HepG2 (cell line): ENCODE results near the gene HPD. TPM values are rescaled to one million over a fixed set of nuclear protein-coding genes. Genes with fewer than 3 reads are reported as not detected.

Experiments used
- ATAC-seq: fragments of 200-7000 bp; cut with Tn5 transposase; 3 replicates; pipeline ENCODE4 v1.9.1; 2020; ENCODE audit warnings: mild to moderate bottlenecking, moderate library complexity
- BruUV-seq: library from RNA; stranded (reverse); fragments of 400-500 nt; replicated peaks from 2 replicates; lab custom pipeline; 2021; lab: Mats Ljungman, UMichigan
- CTCF ChIA-PET: fragments of 300-600 bp; formaldehyde crosslinking; extraction: SDS; loops from one replicate; lab custom pipeline; 2021; ENCODE audit warnings: low total read pairs, inconsistent platforms, low intra/inter-chr PET ratio; lab: Yijun Ruan, JAX
- POLR2A ChIA-PET: fragments of 350-600 bp; sonication (Branson Sonifier 250); formaldehyde crosslinking; loops from one replicate; lab custom pipeline; 2020; ENCODE audit warnings: antibody characterized with exemption, inconsistent platforms; lab: Yijun Ruan, JAX
- DNase-seq: peaks from one replicate; pipeline ENCODE4 v3.0.0-alpha.2; 2015; ENCODE audit warnings: low spot score
- FAIRE-seq: peaks from 3 replicates; lab custom pipeline; 2011; peaks lifted over from hg19 to GRCh38; lab: Jason Lieb, UNC
- H2AFZ ChIP-seq: one replicate; pipeline ENCODE4 v1.6.1; 2011; ENCODE audit warnings: low read length, inconsistent platforms
- H3K27ac ChIP-seq: fragments of 300-600 bp; 3 replicates; pipeline ENCODE4 v1.8.0; 2011; ENCODE audit warnings: mixed run types, mild to moderate bottlenecking, mixed read lengths, low read length, inconsistent platforms; ENCODE audit not compliant: insufficient read depth; ENCODE audit errors: extremely low read length
- H3K27me3 ChIP-seq, 2 experiments: fragments of 200-600 bp in 1 of 2; 2 replicates in 1 of 2; 3 replicates in 1 of 2; pipeline versions ENCODE4 v1.6.0 to v1.8.0; 2011; ENCODE audit warnings: low read length in 2 of 2, mild to moderate bottlenecking in 2 of 2, moderate library complexity in 2 of 2, inconsistent platforms in 1 of 2; ENCODE audit not compliant: insufficient read depth in 2 of 2, control insufficient read depth in 1 of 2
- H3K36me3 ChIP-seq, 2 experiments: fragments of 200-600 bp in 1 of 2; replicated peaks in 1 of 2; 2 replicates in 1 of 2; 3 replicates in 1 of 2; pipeline versions ENCODE4 v1.5.1 to v1.8.0; 2011; ENCODE audit warnings: low read length in 2 of 2, inconsistent platforms in 1 of 2; ENCODE audit not compliant: insufficient read depth in 2 of 2, control insufficient read depth in 1 of 2
- H3K4me1 ChIP-seq: 2 replicates; pipeline ENCODE4 v1.5.1; 2012; ENCODE audit warnings: low read length, inconsistent platforms; ENCODE audit not compliant: insufficient read depth
- H3K4me2 ChIP-seq: 2 replicates; pipeline ENCODE4 v1.6.0; 2011; ENCODE audit warnings: low read depth, low read length, inconsistent platforms
- H3K4me3 ChIP-seq, 3 experiments: fragments of 200-600 bp in 1 of 3; sonication (generic), shearing (Covaris generic) in 1 of 3; replicated peaks in 1 of 3; 2 replicates each; pipeline ENCODE4 v1.5.1; 2011 to 2016; ENCODE audit warnings: low read length in 3 of 3, inconsistent platforms in 2 of 3, low read depth in 2 of 3, mild to moderate bottlenecking in 2 of 3, control low read depth in 1 of 3, mixed read lengths in 1 of 3; ENCODE audit not compliant: insufficient read depth in 1 of 3
- H3K79me2 ChIP-seq: one replicate; pipeline ENCODE4 v1.6.1; 2011; ENCODE audit warnings: low read length, inconsistent platforms; ENCODE audit not compliant: insufficient read depth
- H3K9ac ChIP-seq: 2 replicates; pipeline ENCODE4 v1.6.0; 2011; ENCODE audit warnings: mild to moderate bottlenecking, low read depth, low read length, inconsistent platforms; ENCODE audit not compliant: insufficient read depth
- H3K9me3 ChIP-seq: 2 replicates; pipeline ENCODE4 v1.5.1; 2012; ENCODE audit warnings: mild to moderate bottlenecking, low read length
- H4K20me1 ChIP-seq: 2 replicates; pipeline ENCODE4 v1.6.0; 2011; ENCODE audit warnings: inconsistent platforms, mild to moderate bottlenecking, low read length, moderate library complexity; ENCODE audit not compliant: insufficient read depth
- AGO2 ChIP-seq: fragments of 200-400 bp; formaldehyde crosslinking; optimal IDR thresholded peaks from 2 replicates; pipeline ENCODE3; 2017; ENCODE audit warnings: mild to moderate bottlenecking, low read depth, low read length, moderate library complexity
- CBX2 ChIP-seq, 2 experiments: fragments of 200-600 bp in 1 of 2; sonication (generic); formaldehyde crosslinking in 1 of 2; IDR thresholded peaks; 2 replicates each; pipeline versions ENCODE4 v1.7.0 to v1.8.1; 2018 to 2022; ENCODE audit warnings: low read depth in 2 of 2, low read length in 1 of 2, mild to moderate bottlenecking in 1 of 2, missing genetic modification reagents in 1 of 2
- DPF2 ChIP-seq: sonication (generic); formaldehyde crosslinking; IDR thresholded peaks from 2 replicates; pipeline ENCODE4 v1.4.0; 2020; ENCODE audit warnings: mild to moderate bottlenecking, low read depth, missing genetic modification reagents, borderline replicate concordance
- FOXK2 ChIP-seq: fragments of 450-650 bp; IDR thresholded peaks from 2 replicates; pipeline ENCODE4 v1.6.1; 2016
- IKZF1 ChIP-seq: fragments of 450-650 bp; IDR thresholded peaks from 2 replicates; pipeline ENCODE4 v1.7.1; 2016
- RBFOX2 ChIP-seq: fragments of 200-400 bp; formaldehyde crosslinking; IDR thresholded peaks from 2 replicates; pipeline ENCODE4 v1.6.1; 2017; ENCODE audit warnings: low read depth, mild to moderate bottlenecking, low read length
- SRSF4 ChIP-seq: fragments of 200-400 bp; formaldehyde crosslinking; IDR thresholded peaks from one replicate; pipeline ENCODE4 v1.6.1; 2018; ENCODE audit warnings: mild to moderate bottlenecking, low read depth, low read length, moderate library complexity; ENCODE audit not compliant: poor library complexity, severe bottlenecking
- TCF12 ChIP-seq, 2 experiments: fragments of 450-650 bp in 1 of 2; sonication (generic) in 1 of 2; formaldehyde crosslinking in 1 of 2; IDR thresholded peaks; 2 replicates each; pipeline versions ENCODE4 v1.6.1 to v1.8.0; 2017 to 2022; ENCODE audit warnings: antibody characterized with exemption in 1 of 2, mild to moderate bottlenecking in 1 of 2, missing genetic modification reagents in 1 of 2, moderate library complexity in 1 of 2
- ZNF317 ChIP-seq: sonication (generic); formaldehyde crosslinking; IDR thresholded peaks from 2 replicates; pipeline ENCODE4 v1.5.0; 2020; ENCODE audit warnings: mild to moderate bottlenecking, missing genetic modification reagents
- ZNF563 ChIP-seq: sonication (generic); formaldehyde crosslinking; IDR thresholded peaks from 2 replicates; pipeline ENCODE4 v1.8.0; 2022; ENCODE audit warnings: mild to moderate bottlenecking, moderate library complexity, missing genetic modification reagents
- ZNF576 ChIP-seq: sonication (generic); formaldehyde crosslinking; IDR thresholded peaks from 2 replicates; pipeline ENCODE4 v1.4.0; 2020; ENCODE audit warnings: mild to moderate bottlenecking, missing genetic modification reagents
- WGBS: methylation state at CpG from one replicate; pipeline ENCODE4 v1.1.6; 2017; ENCODE audit warnings: low lambda C conversion rate; 5-methylcytosine and 5-hydroxymethylcytosine counted together
- in situ Hi-C: cut with HindIII; loops from 2 replicates; pipeline ENCODE4 v1.10.0; 2017; ENCODE audit warnings: low pct_unique_long_range_greater_than_20kb; ENCODE audit not compliant: extremely low pct_ligation_motif_present
- intact Hi-C: fragments of 100-400 bp; cut with micrococcal nuclease; formaldehyde crosslinking; loops from one replicate; pipeline ENCODE4 v1.10.0; 2022; ENCODE audit not compliant: unreplicated experiment
- polyA plus RNA-seq, 8 experiments: library from polyadenylated mRNA; depleted of rRNA in 3 of 8; stranded (reverse) in 7 of 8; unstranded in 1 of 8; fragments of >200 nt; fragmentation: Illumina TruSeq in 4 of 8; extraction: Trizol in 4 of 8; gene quantifications; 2 replicates each; pipeline versions ENCODE4 v1.2.1 to v1.2.3, GENCODE V29; 2011 to 2016; ENCODE audit warnings: low read depth in 4 of 8, missing spikeins in 1 of 8, mixed read lengths in 1 of 8; ENCODE audit not compliant: insufficient read depth in 1 of 8
- total RNA-seq, 5 experiments: library from RNA; depleted of rRNA; stranded (reverse); fragments of >200 nt; fragmentation: Illumina TruSeq; extraction: Trizol; gene quantifications; 2 replicates each; pipeline ENCODE4 v1.2.3, GENCODE V29; 2016; ENCODE audit warnings: low read depth in 1 of 5

The HPD gene
- total and polyA plus RNA-seq, 2 of the 13 experiments (the other 11 are each of a cell fraction or from before 2014, with no cell fraction given) = 120 to 195 TPM

DNA sequence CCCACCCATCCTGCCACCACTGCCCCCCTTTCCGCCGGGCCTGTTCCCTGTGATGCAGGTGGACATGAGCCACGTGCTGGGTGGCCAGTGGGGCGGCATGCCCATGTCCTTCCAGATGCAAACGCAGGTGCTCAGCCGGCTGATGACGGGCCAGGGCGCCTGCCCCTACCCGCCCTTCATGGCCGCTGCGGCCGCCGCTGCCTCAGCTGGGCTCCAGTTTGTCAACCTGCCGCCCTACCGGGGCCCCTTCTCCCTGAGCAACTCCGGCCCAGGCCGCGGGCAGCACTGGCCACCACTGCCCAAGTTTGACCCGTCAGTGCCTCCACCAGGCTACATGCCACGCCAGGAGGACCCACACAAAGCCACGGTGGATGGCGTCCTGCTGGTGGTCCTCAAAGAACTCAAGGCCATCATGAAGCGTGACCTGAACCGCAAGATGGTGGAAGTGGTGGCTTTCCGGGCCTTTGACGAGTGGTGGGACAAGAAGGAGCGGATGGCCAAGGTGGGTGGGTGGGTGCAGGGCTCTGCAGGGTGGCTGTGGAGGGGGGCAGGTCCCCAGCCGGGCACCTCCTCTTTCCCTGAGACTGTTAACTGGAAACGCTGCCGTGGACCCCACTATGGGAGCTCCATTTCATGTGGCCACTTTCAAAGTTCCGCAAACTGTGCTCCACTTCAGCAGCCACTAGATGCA, 44.1 kb downstream of the HPD start:
- 98% methylated on average over 13 of the region's 31 CpGs for WGBS
- in situ Hi-C loops = no loop called here
- FAIRE-seq (no peak), ATAC-seq (no peak)
- H3K36me3 ChIP-seq = peaks cover 23 to 48% of the 10 kb centered on the region in 2 experiments; a peak in 4 of 5 replicates
- peaks cover 28% of the 10 kb centered on the region for H3K4me1 ChIP-seq
- ChIA-PET CTCF (interaction anchor here (4.5 kb wide), 1 partner anchor 20 kb away, joined by 89 read pairs; the partner anchor contains the start of gene RHOF), POLR2A (no interaction called here)
- no peak overlapping the region for H3K9ac ChIP-seq
- no TSS peak for BruUV-seq
- H3K4me2 ChIP-seq = no peak overlapping the region
- 0 out of 2 replicates have a peak, but pooled peaks cover 6% of the 10 kb centered on the region for H4K20me1 ChIP-seq
- TF ChIP-seq TCF12 (IDR thresholded peaks at IDR 0.05) (no peak), TCF12 (CRISPR knock-in tag; IDR thresholded peaks at IDR 0.05) (no peak), IKZF1 (no peak), CBX2 (IDR thresholded peaks at IDR 0.05; ENCODE audit: low read depth, low read length) (no peak), CBX2 (CRISPR knock-in tag; IDR thresholded peaks at IDR 0.05; ENCODE audit: low read depth) (no peak), SRSF4 (no peak), RBFOX2 (peak; percentile 42; the same call in 1 of the 2 replicates), AGO2 (peak; percentile 55), ZNF576 (CRISPR knock-in tag) (no peak), FOXK2 (no peak), ZNF317 (no peak), ZNF563 (CRISPR knock-in tag) (no peak), DPF2 (no peak)
- TF ChIP-seq, all 625 proteins: peak for 2
- H3K27ac ChIP-seq = no peak overlapping the region
- no peak for DNase-seq
- peaks cover 31% of the 10 kb centered on the region for H3K79me2 ChIP-seq
- intact Hi-C loops = no loop called here
- no peak overlapping the region for H3K4me3 ChIP-seq
- no peaks in the 10 kb centered on the region for H3K9me3 ChIP-seq
- no peaks in the 10 kb centered on the region for H3K27me3 ChIP-seq
- no peak overlapping the region for H2AFZ ChIP-seq
